Measurements from ENCODE around the gene HBA1. TPM values are rescaled to one million over a fixed set of nuclear protein-coding genes. Genes with fewer than 3 reads are reported as not detected.

The HBA1 gene
- total RNA-seq, 2 experiments from 2014 or later = not detected

GRCh38 chr16:140175-140857 is 36.2 kb upstream of the HBA1 start:
- H3K9me2 ChIP-seq (ENCODE audit: insufficient read depth, low read length) = no peaks in the 10 kb centered on the region
- intact Hi-C loops (cut with micrococcal nuclease; ENCODE audit: unreplicated experiment) = no loop called here
- H3K4me1 ChIP-seq (ENCODE audit: insufficient read depth, low read length, poor library complexity, severe bottlenecking) = peaks cover 10% of the 10 kb centered on the region
- CTCF ChIA-PET (ENCODE audit: unreplicated experiment) = no interaction called here
- H3K4me3 ChIP-seq (ENCODE audit: low read depth, low read length, poor library complexity, severe bottlenecking) = no peak overlapping the region
- no peak overlapping the region for H3K27ac ChIP-seq (ENCODE audit: low read depth, low read length, poor library complexity, severe bottlenecking)
- no peak overlapping the region for H3K4me2 ChIP-seq (ENCODE audit: low read length)
- TF ChIP-seq EZH2phosphoT487 (IDR thresholded peaks at IDR 0.05; ENCODE audit: borderline replicate concordance, low read depth, low read length) (no peak), CTCF (conservative IDR thresholded peaks at IDR 0.05; ENCODE audit: low read length) (no peak)
- H3K79me2 ChIP-seq (ENCODE audit: insufficient read depth, low read depth, low read length) = peaks cover 27% of the 10 kb centered on the region
- no peak for DNase-seq (ENCODE audit: low spot score)
- H2AFZ ChIP-seq (ENCODE audit: low read length) = no peak overlapping the region
- no peaks in the 10 kb centered on the region for H3K9me3 ChIP-seq (ENCODE audit: low read length)
- no peaks in the 10 kb centered on the region for H4K20me1 ChIP-seq (ENCODE audit: insufficient read depth, low read length)
- POLR2A ChIA-PET = interaction anchor here (0.6 kb wide), 1 partner anchor 92 kb away, joined by 3 read pairs; no protein-coding TSS in a partner anchor
- no TSS peak for BruUV-seq (replicated peaks)
- no peaks in the 10 kb centered on the region for H3K36me3 ChIP-seq (ENCODE audit: insufficient read depth, low read length)

GRCh38 chr16:142405-142967 is 34.0 kb upstream of the HBA1 start:
- H3K9me2 ChIP-seq (ENCODE audit: insufficient read depth, low read length) = no peaks in the 10 kb centered on the region
- no peak overlapping the region for H3K4me3 ChIP-seq (ENCODE audit: low read depth, low read length, poor library complexity, severe bottlenecking)
- POLR2A ChIA-PET = no interaction called here
- no peak for TF ChIP-seq EZH2phosphoT487 (IDR thresholded peaks at IDR 0.05; ENCODE audit: borderline replicate concordance, low read depth, low read length)
- TF ChIP-seq CTCF (conservative IDR thresholded peaks at IDR 0.05; ENCODE audit: low read length) = no peak
- no peak overlapping the region for H3K27ac ChIP-seq (ENCODE audit: low read depth, low read length, poor library complexity, severe bottlenecking)
- no peak overlapping the region for H3K4me2 ChIP-seq (ENCODE audit: low read length)
- BruUV-seq (replicated peaks) = no TSS peak
- H3K9me3 ChIP-seq (ENCODE audit: low read length) = no peaks in the 10 kb centered on the region
- CTCF ChIA-PET (ENCODE audit: unreplicated experiment) = no interaction called here
- DNase-seq (ENCODE audit: low spot score) = no peak
- no peaks in the 10 kb centered on the region for H4K20me1 ChIP-seq (ENCODE audit: insufficient read depth, low read length)
- no peaks in the 10 kb centered on the region for H3K36me3 ChIP-seq (ENCODE audit: insufficient read depth, low read length)
- H2AFZ ChIP-seq (ENCODE audit: low read length) = no peak overlapping the region
- H3K4me1 ChIP-seq (ENCODE audit: insufficient read depth, low read length, poor library complexity, severe bottlenecking) = peaks cover under 1% of the 10 kb centered on the region
- intact Hi-C loops (cut with micrococcal nuclease; ENCODE audit: unreplicated experiment) = no loop called here
- peaks cover 6% of the 10 kb centered on the region for H3K79me2 ChIP-seq (ENCODE audit: insufficient read depth, low read depth, low read length)

GRCh38 chr16:143047-143446 is 33.4 kb upstream of the HBA1 start:
- H3K9me3 ChIP-seq (ENCODE audit: low read length) = no peaks in the 10 kb centered on the region
- 0 out of 2 replicates have a peak, but pooled peaks cover under 1% of the 10 kb centered on the region for H3K79me2 ChIP-seq (ENCODE audit: insufficient read depth, low read depth, low read length)
- no peak overlapping the region for H2AFZ ChIP-seq (ENCODE audit: low read length)
- no peaks in the 10 kb centered on the region for H4K20me1 ChIP-seq (ENCODE audit: insufficient read depth, low read length)
- no peaks in the 10 kb centered on the region for H3K36me3 ChIP-seq (ENCODE audit: insufficient read depth, low read length)
- no peak overlapping the region for H3K27ac ChIP-seq (ENCODE audit: low read depth, low read length, poor library complexity, severe bottlenecking)
- CTCF ChIA-PET (ENCODE audit: unreplicated experiment) = no interaction called here
- no peak overlapping the region for H3K4me2 ChIP-seq (ENCODE audit: low read length)
- no peaks in the 10 kb centered on the region for H3K4me1 ChIP-seq (ENCODE audit: insufficient read depth, low read length, poor library complexity, severe bottlenecking)
- POLR2A ChIA-PET = no interaction called here
- no peak for DNase-seq (ENCODE audit: low spot score)
- H3K4me3 ChIP-seq (ENCODE audit: low read depth, low read length, poor library complexity, severe bottlenecking) = no peak overlapping the region
- H3K9me2 ChIP-seq (ENCODE audit: insufficient read depth, low read length) = no peaks in the 10 kb centered on the region
- intact Hi-C loops (cut with micrococcal nuclease; ENCODE audit: unreplicated experiment) = no loop called here
- no TSS peak for BruUV-seq (replicated peaks)
- no peak for TF ChIP-seq EZH2phosphoT487 (IDR thresholded peaks at IDR 0.05; ENCODE audit: borderline replicate concordance, low read depth, low read length)
- TF ChIP-seq CTCF (conservative IDR thresholded peaks at IDR 0.05; ENCODE audit: low read length) = no peak
